ENCODE results near the gene TAF5L. TPM values are rescaled to one million over a fixed set of nuclear protein-coding genes. Genes with fewer than 3 reads are reported as not detected.
A peak's percentile ranks its signal among the peaks of the same experiment; 100 is the strongest.
"Not testable (repeated sequence)": the region's sequence is repeated elsewhere in the genome, so short reads cannot be mapped to it uniquely, and the experiment has no call there.

The TAF5L gene
- total RNA-seq, 4 donors from 2014 or later: 7.5 to 15.7 (median 9.4) TPM

GRCh38 chr1:229562686-229563085 lies 63.2 kb downstream of the TAF5L start:
- H3K4me3 ChIP-seq (ENCODE audit: low read depth, poor library complexity, severe bottlenecking): no peak overlapping the region
- intact Hi-C loops (cut with DNase I; ENCODE audit: low total_unique reads): no loop called here
- no peak for DNase-seq (ENCODE audit: low spot score in 2 of 2)
- WGBS, 2 donors: 78 to 82% methylated on average over 3 of the region's 3 CpGs
- TF ChIP-seq POLR2A (IDR thresholded peaks at IDR 0.05): no peak
- no peak for TF ChIP-seq CTCF (IDR thresholded peaks at IDR 0.05)

GRCh38 chr1:229561141-229561540 lies 64.8 kb downstream of the TAF5L start:
- intact Hi-C loops (cut with DNase I; ENCODE audit: low total_unique reads): no loop called here
- WGBS, 2 donors: 76 to 85% methylated on average over 5 of the region's 5 CpGs

DNA sequence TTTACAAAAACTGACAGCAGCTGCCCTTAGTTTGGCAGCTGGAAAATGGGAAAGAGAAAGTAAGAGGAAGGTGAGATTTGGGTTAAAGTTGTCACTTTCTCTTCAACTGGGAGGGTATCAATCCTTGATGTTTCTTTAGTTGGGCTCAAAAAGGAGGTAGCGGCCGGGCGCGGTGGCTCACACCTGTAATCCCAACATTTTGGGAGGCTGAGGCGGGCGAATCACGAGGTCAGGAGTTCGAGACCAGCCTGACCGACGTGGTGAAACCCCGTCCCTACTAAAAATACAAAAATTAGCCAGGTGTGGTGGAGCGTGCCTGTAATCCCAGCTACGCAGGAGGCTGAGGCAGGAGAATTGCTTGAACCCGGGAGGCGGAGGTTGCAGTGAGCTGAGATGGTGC lies 65.8 kb downstream of the TAF5L start:
- DNase-seq (ENCODE audit: low spot score in 2 of 2); H3K4me3 ChIP-seq (ENCODE audit: low read depth, poor library complexity, severe bottlenecking); intact Hi-C loops (cut with DNase I; ENCODE audit: low total_unique reads): not testable (repeated sequence)
- 97 to 98% methylated on average over 15 of the region's 15 CpGs for WGBS, 2 donors

More at GRCh38 chr1:229561141-229561540, 64.8 kb downstream of the TAF5L start:
- DNase-seq (ENCODE audit: low spot score in 2 of 2): no peak
- TF ChIP-seq CTCF (IDR thresholded peaks at IDR 0.05) (no peak), POLR2A (IDR thresholded peaks at IDR 0.05) (no peak)
- H3K4me3 ChIP-seq (ENCODE audit: low read depth, poor library complexity, severe bottlenecking): no peak overlapping the region

GRCh38 chr1:229559336-229559801 lies 66.6 kb downstream of the TAF5L start:
- intact Hi-C loops (cut with DNase I; ENCODE audit: low total_unique reads); DNase-seq (ENCODE audit: low spot score in 2 of 2): not testable (repeated sequence)
- peak overlapping the region; percentile 94 for H3K4me3 ChIP-seq (ENCODE audit: low read depth, poor library complexity, severe bottlenecking)
- 28 to 39% methylated on average over 20 of the region's 20 CpGs for WGBS, 2 donors

GRCh38 chr1:229558460-229559335 lies 67.2 kb downstream of the TAF5L start, which contains the start of gene ABCB10:
TSS of gene ABCB10 (minus strand) at chr1:229558707. CDS start at chr1:229558652, 55 bp downstream.
- H3K4me3 ChIP-seq (ENCODE audit: low read depth, poor library complexity, severe bottlenecking): peak within 1 kb of the TSS; percentile 94
- WGBS, 2 donors: 0% methylated on average over 7 to 51 of the region's 109 CpGs
- peak; percentile 92 to 99 for DNase-seq (ENCODE audit: low spot score in 2 of 2)
- TF ChIP-seq POLR2A (IDR thresholded peaks at IDR 0.05) (no peak), CTCF (IDR thresholded peaks at IDR 0.05) (peak in 1 of 3 donors; percentile 30)
- intact Hi-C loops (cut with DNase I; ENCODE audit: low total_unique reads): no loop called here

GRCh38 chr1:229557913-229558414 lies 68.0 kb downstream of the TAF5L start:
- WGBS, 2 donors: 0% methylated on average over 21 to 28 of the region's 59 CpGs
- peak overlapping the region; percentile 94 for H3K4me3 ChIP-seq (ENCODE audit: low read depth, poor library complexity, severe bottlenecking)
- peak in 1 of 2 donors; percentile 86 for DNase-seq (ENCODE audit: low spot score in 2 of 2)
- intact Hi-C loops (cut with DNase I; ENCODE audit: low total_unique reads): no loop called here
- TF ChIP-seq CTCF (IDR thresholded peaks at IDR 0.05): no peak
